NT2/D1 (cell line): Measurements from ENCODE around the gene TFIP11.

Experiments used
- SUZ12 ChIP-seq: IDR thresholded peaks from 2 replicates; pipeline ENCODE4 v1.6.1; 2011; ENCODE audit not compliant: insufficient read length, insufficient read depth; ENCODE audit errors: extremely low read depth
- ZNF274 ChIP-seq: IDR thresholded peaks from 2 replicates; pipeline ENCODE4 v1.6.1; 2011; ENCODE audit warnings: mild to moderate bottlenecking, low read depth, low read length

DNA sequence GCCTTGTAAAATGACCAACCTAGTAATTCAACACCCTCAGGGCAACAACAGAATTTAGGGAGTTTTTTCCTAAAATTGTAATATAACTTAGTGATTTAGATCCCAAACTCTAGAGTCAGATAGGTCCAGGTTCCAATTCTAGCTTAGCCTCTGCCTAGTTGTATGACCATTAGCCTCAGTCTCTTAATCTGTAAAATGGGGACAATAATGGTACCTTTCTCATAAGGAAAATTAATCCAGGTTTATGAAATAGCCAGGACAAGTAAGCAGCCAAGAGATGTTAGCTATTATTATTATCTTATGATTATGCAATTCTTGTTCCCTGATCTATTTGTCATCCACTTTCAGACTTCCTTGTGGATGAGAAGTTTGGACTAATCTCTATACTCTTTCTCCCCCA is 4.1 kb downstream of the TFIP11 start:
- TF ChIP-seq ZNF274 = no peak
- no peak for TF ChIP-seq SUZ12
